Spleen (tissue), 7 donors: ENCODE measurements around the gene DIAPH1.

ENCODE experiments used
- POLR2A ChIP-seq, 3 donors: fragments of 450-650 bp; IDR thresholded peaks; one replicate each; pipeline ENCODE4 v1.5.1; 2017; ENCODE audit warnings: antibody characterized with exemption in 3 of 3, mild to moderate bottlenecking in 1 of 3
- POLR2AphosphoS5 ChIP-seq, 3 donors: sonication (generic); formaldehyde crosslinking; IDR thresholded peaks; one replicate each; pipeline ENCODE4 v1.5.1; 2017; ENCODE audit warnings: antibody characterized with exemption in 3 of 3
- TF ChIP-seq, protein P1 (sequence below), 11 experiments: fragments of 200-600 bp in 7 of 11; fragments of 450-650 bp in 4 of 11; sonication (generic) in 4 of 11; IDR thresholded peaks in 8 of 11; conservative IDR thresholded peaks in 3 of 11; 1 replicate in 7 of 11; 2 replicates in 4 of 11; pipeline versions ENCODE4 v1.4.0 to v1.8.0; 2016 to 2021; ENCODE audit warnings: antibody characterized with exemption in 11 of 11, inconsistent platforms in 4 of 11, mild to moderate bottlenecking in 1 of 11
- donor health status: DM: no; HTN: no; CAD: no; lungs with moderate emphysema.
- donor health status: DM: no; HTN: no; CAD: no.
- donor health status: DM: no; HTN: no; CAD: no.

GRCh38 chr5:141547921-141548320 lies 70.9 kb downstream of the DIAPH1 start:
- TF ChIP-seq POLR2AphosphoS5 (IDR thresholded peaks at IDR 0.05) (no peak), POLR2A (IDR thresholded peaks at IDR 0.05) (no peak)
- TF ChIP-seq, protein P1, sequence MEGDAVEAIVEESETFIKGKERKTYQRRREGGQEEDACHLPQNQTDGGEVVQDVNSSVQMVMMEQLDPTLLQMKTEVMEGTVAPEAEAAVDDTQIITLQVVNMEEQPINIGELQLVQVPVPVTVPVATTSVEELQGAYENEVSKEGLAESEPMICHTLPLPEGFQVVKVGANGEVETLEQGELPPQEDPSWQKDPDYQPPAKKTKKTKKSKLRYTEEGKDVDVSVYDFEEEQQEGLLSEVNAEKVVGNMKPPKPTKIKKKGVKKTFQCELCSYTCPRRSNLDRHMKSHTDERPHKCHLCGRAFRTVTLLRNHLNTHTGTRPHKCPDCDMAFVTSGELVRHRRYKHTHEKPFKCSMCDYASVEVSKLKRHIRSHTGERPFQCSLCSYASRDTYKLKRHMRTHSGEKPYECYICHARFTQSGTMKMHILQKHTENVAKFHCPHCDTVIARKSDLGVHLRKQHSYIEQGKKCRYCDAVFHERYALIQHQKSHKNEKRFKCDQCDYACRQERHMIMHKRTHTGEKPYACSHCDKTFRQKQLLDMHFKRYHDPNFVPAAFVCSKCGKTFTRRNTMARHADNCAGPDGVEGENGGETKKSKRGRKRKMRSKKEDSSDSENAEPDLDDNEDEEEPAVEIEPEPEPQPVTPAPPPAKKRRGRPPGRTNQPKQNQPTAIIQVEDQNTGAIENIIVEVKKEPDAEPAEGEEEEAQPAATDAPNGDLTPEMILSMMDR (IDR thresholded peaks at IDR 0.05 in 8 of 11, conservative IDR thresholded peaks at IDR 0.05 in 3 of 11): no peak
